Stimulated activated CD8-positive, alpha-beta memory T cell treated with anti-CD3 and anti-CD28 coated beads, Interleukin-15, amount 100 ng/mL, for 24 hours (primary cell): ENCODE results near the gene LCE6A.

Experiments
- DNase-seq: peaks from one replicate; pipeline ENCODE4 v3.0.0-alpha.2; 2020; ENCODE audit warnings: low read depth

Gene LCE6A, protein sequence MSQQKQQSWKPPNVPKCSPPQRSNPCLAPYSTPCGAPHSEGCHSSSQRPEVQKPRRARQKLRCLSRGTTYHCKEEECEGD

DNA sequence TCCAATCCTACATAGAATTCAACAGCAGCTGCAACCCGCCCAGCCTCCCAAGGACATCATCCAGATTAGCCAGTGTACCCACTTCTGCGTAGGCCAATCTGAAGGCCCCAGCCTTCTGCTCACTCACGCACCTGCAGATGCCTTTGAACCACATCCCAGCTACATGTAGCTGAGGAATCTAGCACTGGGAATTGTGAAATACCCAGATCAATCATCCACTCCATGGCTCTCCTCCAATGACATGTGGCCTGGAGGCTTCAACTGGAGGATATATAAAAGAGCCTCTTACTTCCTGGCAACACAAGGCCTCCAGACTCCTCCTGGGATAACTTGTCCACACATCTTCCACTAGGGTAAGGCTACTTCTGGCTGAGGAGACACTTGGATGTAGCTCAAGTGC, at the start of gene LCE6A:
Gene LCE6A, plus strand, starts transcription at position 301 of the 400 bp plus-strand sequence. CDS start 665 bp downstream, outside the sequence.
- no peak for DNase-seq

DNA sequence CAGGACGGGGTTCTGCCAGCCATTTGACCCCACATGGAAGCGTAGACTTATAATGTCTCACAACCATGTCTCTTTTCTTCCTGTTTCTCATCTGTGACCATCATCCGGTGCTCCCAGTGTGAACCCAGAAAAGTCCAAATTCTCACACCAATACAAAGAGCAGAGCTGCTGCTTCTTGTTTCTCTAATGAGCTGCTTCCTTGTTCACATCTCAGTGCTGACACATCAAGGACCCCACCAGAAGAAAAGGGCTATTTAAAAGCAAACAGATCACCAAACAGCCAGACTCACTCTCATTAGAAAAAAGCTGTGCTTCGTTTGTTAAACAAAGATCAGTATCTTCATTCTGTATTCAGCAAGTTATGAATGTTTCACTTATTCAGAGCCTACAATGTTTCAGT, 47.0 kb upstream of the LCE6A start:
- no peak for DNase-seq

DNA sequence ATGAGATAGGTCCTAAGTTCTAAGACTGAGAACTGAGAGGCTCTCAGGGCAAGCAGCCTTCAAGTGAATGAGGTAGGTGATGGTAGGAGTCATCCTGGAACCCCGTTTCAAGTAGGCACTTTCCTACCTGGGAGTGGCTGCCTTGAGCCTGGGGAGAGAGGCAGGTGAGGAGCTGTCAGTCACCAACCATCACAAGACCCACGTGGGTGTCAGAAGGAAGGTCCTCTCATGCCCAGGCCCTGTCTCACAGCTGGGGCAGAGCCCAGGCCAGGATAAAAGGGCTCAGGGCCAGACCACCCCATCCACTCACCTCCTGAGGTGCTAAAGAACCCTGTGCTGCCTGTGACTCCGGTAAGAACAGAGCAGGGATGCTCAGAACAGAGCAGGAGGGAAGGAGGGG, 46.2 kb upstream of the LCE6A start, which contains the start of gene LCE1D:
Gene LCE1D, plus strand, starts transcription at position 301 of the 400 bp plus-strand sequence. CDS start 1,074 bp downstream, outside the sequence.
- no peak for DNase-seq

DNA sequence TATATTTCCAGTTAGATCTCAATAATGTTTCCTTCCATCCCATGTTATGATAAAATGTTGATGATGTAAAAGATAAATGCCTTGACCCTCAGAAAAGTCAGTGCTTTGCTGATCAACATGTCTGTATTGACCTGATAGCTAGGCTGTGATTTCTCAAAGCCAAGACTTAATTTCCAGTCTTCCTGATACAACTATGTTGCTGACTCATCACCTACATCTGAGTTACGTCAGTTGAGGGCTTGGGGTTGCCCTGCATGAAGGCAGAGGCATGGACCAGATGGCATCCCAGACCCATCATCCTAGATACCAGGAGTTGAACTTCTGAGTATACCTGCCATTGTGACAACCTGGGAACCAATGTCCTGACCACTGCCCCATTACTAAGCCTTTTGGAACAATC, 41.3 kb upstream of the LCE6A start:
- no peak for DNase-seq

DNA sequence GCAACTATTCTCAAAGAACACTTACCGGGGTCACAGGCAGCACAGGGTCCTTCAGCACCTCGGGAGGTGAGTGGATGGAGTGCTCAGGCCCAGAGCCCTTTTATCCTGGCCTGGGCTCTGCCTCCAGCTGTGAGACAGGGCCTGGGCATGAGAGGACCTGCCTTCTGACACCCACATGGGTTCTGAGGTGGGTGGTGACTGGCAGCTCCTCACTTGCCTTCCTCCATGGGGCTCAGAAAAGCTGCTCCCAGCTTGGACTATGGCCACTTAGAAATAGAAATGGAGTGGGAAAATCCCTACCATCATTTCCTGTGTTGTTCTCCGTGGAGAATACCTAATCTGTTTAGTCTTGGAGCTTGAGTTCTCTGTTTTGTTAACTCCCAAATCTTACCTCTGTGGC, 36.1 kb upstream of the LCE6A start, which contains the start of gene LCE1C:
Gene LCE1C, minus strand, starts transcription at position 76 of the 400 bp plus-strand sequence. CDS start 1,173 bp downstream, outside the sequence.
- no peak for DNase-seq

DNA sequence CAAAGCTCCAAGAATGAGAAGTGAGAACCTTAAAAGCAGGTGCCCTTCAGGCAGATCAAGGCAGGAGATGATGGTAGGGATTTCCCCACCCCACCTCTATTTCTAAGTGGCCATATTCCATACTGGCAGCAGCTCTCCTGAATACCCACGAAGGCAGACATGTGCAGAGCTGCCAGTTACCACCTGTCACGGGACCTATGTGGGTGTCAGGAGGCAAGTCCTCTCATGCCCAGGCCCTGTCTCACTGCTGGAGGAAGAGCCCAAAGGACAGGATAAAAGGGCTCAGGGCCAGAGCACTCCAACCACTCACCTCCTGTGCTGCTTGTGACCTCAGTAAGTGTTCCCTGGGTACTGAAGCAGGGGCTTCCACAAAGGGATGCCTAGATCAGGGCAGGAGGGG, 31.6 kb upstream of the LCE6A start:
- no peak for DNase-seq

DNA sequence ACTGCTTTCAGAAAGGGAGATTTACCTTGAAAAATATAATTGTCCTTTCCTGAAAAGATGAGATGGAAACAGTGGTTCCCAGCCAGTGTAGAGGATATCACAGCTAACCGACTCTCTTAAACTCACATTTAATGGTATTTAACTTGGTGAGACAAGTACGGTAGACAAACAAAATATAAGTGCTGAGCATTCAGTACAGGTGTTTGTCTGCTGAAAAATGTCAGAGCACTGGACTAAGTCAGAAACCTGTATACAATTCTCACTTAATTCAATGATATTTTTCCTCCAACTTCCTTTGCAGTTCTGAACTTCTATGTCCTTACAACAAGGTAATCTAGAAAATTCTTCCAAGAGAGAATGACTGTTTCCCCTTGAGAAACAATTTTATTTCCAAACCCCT, 31.0 kb upstream of the LCE6A start, which contains the start of gene LCE1B:
Gene LCE1B, plus strand, starts transcription at position 301 of the 400 bp plus-strand sequence. CDS start 476 bp downstream, outside the sequence.
- DNase-seq: no peak

DNA sequence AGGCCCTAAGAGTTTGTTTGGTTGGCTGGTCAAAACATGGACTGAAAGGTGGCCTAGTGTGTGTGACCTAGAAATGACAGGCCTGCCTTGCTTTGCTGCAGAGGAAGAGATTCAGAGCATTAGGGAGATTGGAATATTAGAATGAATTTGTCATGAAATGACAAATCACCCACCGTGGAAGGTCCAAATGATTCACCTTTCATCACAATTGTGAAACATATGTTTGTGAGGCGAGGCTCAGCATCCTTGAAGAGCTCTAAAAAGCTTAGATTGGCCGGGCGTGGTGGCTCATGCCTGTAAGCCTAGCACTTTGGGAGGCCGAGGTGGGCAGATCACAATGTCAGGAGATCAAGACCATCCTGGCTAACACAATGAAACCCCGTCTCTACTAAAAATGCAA, 25.3 kb upstream of the LCE6A start:
- DNase-seq: no peak

DNA sequence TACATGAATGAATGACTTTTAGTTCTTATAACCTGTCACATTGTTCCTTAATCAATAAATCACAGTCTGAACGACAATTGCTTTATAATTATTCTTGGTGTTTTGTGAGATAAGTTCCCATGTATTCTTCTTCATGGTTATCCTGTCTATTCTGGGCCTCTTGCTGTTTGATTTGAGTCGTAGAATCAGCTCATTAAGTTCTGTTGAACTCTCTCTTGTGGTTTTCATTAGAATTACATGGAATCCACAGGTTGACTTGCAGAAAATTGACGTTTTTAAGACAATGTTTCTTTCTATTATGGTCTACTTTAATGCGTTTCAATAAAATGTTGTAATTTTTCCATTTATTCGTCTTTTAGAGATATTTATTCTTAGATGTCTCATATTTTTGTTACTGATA, 19.4 kb upstream of the LCE6A start:
- no peak for DNase-seq

DNA sequence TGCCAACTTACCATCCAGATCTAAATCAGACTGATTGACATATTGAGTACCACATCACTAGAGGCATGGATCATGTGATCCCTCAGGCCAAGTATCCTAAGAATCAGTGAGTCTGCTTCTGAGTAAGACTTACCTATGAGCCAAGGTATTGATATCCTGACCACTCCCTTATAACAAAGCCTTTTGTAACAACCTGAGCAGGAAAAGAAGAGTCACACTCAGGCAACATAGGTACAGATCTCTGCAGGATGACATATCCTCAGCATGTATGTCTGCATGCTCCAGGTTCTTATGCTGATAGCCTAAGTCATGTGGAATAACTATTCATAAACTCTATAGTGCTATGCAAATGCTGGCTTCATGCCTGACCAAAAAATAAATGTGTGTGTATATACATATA, 17.7 kb upstream of the LCE6A start:
- no peak for DNase-seq

DNA sequence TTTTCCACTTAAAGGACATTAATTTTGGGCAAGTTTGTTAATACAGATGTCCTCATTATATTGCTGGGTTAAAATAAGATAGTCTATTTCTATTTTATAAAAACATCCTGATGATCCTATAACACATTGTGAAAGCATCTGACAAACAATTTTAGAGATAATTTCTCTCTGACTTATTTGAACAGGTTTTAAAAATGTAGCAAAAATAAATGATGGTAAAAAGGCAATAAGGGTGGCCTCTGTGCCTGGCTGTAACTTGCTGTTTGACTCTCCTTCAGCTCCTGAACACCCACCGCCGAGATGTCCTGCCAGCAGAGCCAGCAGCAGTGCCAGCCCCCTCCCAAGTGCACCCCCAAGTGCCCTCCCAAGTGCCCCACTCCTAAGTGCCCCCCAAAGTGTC, 15.5 kb upstream of the LCE6A start, which contains the start of gene LCE1A:
Gene LCE1A, plus strand, starts transcription at position 301 of the 400 bp plus-strand sequence. Its CDS starts 0 bp downstream, at position 301.
- no peak for DNase-seq

DNA sequence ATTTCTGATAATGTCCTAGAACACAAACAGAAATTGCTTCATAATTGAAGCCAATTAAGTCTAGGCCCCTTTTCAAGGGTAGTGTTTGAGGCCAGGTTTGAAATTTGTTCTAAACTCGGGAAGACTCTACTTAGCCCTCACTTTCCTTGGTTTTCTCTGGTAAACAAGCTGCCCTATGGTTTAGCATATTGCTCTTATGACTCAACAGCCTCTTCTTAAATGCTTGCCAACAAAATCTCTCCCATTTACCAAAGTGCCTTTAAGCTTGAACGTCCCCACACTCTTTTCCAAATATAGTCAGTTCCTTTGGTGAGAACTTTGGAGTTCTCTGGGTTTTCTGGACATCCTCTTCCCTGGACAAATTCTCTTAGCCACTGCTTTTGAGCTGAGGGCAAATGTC, 5.8 kb upstream of the LCE6A start:
- DNase-seq: no peak

DNA sequence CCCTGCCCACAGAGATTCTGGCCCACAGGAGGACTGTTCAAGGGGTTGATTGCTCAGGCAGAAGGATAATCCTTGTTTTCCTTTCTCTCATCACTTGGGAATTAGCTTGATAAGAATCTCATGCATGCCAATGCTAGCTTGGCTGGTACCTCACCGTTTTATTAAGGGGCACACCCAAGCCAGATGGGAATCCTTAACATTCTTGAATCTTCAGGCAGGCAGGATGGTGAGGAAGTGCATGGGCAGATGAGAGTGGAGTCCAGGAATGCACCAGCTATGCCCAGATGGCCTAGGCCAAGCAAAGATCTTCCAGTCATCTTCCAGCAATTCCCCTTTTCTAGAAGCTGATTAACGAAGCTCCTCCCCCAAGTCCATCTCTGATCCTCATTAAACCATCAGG, 13.0 kb downstream of the LCE6A start:
- no peak for DNase-seq

DNA sequence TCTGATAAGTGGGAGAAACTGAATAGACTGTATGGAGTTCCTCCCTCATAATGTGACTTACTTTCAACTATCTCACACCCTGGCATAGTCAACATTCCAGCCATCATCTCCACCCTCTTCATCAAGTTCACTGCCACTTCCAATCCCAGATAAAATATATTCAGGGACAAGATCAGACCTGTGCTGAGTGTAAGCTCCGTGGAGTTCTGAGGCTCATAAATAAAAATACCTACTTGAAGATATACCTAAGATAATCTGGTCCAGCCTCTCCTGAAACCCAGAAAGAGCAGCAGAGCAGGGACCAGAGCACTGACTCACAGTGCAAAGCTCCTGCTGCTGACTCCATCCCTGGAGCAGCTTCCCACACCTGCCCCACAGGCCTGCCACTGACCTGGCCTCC, 15.4 kb downstream of the LCE6A start:
- DNase-seq: no peak

DNA sequence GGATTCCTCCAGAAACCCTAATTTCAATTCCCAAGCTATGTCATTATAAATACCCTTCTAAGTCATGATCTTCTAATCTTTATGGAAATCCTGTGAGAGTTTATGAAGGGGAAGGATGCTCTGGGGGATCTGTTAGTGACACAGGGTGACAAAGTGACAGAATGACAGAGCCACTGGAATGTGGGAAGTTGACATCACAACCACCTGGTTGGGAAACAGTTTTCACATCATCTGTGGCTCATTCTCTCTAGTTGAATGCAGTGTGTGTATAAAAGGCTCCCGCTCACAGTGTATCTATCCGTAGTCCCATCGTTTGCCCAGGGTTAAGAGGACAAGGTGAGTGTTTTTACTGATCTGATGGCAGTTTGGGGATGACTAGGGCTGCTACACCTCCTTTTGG, 17.0 kb downstream of the LCE6A start, which contains the start of gene LCE7A:
Gene LCE7A, plus strand, starts transcription at position 301 of the 400 bp plus-strand sequence. CDS start 702 bp downstream, outside the sequence.
- DNase-seq: no peak

DNA sequence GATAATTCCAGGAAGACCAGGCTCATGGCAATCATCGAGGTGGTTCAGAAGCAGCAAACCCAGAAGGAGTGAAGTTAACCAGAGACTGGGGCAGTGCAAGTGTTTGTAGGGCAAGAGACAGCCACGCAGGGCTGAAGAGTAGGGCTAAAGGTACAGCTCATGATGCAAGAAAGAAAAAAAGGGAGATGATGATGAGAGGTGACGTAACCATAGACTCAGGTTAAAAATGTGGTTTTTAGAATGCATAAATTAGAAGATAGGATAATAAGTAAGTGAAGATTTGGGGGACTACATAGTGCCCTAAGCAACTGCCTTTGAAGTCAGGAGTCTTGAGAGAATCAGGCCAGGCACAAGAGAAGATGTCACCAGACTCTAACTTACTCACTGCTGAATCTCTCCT, 17.5 kb downstream of the LCE6A start:
- DNase-seq: no peak

DNA sequence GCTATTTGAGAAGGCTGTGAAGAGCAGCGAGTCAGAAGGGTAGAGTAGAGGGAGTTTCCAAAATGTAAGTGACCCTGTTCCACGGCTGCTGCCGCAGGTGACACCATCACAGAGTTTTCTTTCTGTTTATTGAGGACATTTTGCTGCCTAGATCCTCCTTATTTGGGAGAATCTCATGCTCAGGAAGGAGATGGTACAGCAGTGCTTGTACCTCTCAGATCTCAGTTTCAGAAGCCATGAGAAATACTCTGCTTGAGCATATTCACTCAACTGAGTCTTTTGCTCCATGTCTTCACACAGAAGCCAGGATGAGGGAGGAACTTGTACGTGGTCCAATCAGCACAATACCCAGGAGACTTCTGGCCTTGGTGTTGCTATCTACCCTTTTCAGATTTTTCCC, 18.7 kb downstream of the LCE6A start:
- DNase-seq: no peak

DNA sequence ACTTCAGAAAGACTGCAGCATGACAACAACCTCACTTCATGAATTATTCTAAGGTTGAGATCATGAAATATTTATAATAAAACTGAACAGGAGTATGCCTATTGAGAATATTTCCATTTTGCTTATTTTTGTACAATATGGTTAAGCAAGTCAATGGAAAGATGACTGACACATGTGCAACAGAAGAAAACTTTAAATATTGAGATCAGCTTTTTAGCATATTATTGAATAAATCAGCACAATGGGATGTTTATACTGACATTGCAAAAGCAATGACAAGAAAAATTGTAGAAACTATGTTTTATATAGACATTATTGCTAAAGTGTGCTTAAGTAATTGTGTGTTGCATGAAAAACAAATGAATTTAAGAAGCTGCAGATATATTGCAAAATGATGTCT, 21.8 kb downstream of the LCE6A start:
- no peak for DNase-seq

DNA sequence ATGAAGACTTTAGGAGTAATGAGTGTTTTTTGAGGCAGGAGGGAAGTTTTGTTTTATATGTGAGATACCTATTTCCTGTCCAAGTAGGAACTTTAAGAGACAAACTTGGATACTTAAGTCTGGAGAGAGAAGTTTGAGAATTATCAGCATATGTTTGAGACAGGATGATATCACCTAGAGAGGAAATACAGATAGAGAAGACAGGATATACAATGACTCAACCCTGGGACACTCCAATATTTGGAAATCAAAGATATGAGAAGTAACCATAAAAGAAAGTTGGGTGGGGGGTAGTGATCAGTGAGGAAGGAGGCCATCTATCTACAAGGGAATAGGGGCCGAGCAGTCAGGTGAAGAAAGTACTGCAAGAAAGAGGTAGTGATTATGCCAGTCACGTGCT, 23.7 kb downstream of the LCE6A start:
- DNase-seq: no peak

DNA sequence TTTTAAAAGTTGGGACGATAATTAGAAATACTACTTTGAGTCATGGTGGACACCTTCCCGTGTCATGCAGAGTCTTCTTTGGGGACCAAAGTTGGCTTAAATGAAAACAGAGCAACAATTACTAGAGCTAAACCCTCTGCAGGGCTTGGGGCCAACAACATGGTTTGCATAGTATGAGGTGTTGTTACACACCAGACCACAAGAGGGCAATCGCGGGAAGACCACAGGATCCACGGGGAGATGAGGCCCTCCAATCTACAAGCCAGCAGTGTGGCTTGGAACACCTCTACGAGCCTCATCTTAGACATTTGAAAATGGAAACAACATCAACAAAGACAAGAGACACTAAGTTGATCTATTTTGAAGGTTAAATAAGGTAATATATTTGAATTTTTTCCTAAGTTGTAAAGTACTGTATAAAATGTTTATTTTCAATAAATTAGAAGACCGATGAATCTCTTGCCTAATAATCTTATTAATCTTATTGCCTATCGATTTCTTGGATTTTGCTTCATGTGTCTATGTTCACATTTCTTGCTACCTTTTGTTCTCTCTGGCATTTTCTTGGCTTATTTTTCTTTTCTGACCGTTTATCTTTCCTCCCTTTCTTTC, 27.3 kb downstream of the LCE6A start:
- peak; percentile 22 for DNase-seq

DNA sequence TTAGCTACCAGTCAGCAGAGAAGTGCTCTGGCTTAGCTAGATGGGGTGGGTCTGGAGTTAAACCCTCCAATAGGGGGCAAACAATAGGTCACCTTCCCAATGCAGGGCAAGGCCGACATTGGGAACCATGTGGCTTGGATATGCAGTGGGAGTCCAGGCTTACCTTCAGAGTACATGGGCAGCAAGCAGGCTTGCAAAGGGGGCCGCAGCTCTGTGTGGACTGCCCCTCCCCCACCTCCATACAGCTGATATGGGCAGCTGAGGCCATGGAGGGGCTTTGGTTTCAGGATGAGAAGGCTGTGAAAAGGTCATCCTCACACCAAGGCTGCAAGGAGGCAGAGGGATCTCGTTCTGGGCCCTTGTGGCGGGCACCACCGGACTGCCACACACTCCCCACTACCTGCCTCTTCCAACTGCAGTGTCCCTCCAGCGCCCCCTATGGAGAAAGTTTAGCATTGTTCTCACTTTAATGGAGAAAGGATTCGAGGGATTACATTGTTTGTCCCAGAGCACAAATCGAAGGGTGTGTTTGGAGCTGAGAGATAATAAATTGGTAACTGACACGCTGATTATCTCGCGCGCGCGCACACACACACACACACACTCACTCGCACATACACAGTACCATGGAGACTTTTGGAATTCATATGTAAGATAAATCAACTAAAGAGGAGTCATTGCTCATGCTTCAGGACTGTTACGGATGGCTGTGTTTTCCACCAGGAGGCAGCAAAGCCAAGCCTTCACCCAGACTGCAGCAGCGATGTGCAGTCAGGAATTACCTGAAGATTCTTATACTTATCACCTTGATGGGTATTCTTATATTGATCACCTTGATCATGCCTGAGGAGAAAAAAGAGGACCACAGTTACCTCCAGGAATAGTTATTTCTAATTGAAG, 28.4 kb downstream of the LCE6A start:
- no peak for DNase-seq

DNA sequence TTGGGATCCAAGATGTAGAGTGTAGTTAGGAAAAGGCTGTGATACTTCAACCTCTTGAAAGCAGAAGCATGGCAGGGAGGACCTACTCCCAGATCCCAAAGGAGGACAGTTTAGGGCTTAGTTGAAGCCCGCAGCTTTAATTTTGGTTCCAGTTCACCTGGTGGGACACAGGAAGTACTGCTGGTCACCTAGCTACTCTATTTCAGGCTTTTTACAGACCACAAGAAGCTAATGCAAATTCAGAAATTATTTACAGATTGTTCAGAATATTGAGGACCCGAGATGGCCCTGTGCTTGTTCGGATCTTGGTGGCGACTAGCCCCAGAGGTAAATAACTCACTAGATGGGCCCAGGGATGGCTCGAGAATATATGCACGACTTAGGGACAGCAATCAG, 29.1 kb downstream of the LCE6A start:
- no peak for DNase-seq

DNA sequence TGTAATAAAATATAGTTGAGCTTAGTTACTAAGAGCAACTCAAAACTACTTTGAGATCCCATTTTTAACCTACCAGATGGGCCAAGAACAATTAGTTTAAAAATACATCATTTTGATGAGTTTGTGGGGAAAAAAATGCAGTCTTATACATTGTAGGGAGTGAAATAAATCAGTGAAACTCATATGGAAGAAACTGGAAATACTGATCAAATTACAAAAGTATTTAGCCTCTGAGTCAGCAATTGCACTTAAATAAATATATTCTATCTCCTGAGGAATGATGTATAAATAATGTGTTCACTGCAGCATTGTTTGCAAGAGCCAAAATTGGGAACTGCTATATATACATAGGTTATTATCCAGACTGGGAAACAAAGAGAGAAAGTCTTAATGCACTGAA, 30.8 kb downstream of the LCE6A start:
- no peak for DNase-seq
